Measurements from ENCODE around the gene REV3L. TPM values are rescaled to one million over a fixed set of nuclear protein-coding genes. Genes with fewer than 3 reads are reported as not detected.

The REV3L gene
- total RNA-seq, 2 experiments from 2014 or later: 19.8 to 22.9 TPM

- Mint-ChIP-seq H3K36me3 (ENCODE audit: low read depth) (peaks cover 15% of the 10 kb centered on the region), H3K4me3 (no peak overlapping the region), H3K9me3 (no peaks in the 10 kb centered on the region), H3K27ac (no peak overlapping the region), H3K27me3 (no peaks in the 10 kb centered on the region), H3K4me1 (no peaks in the 10 kb centered on the region)
- ChIA-PET CTCF (no interaction called here), POLR2A (no interaction called here)
- DNase-seq: no peak
These were observed 32.4 kb downstream of the REV3L start for GRCh38 chr6:111450636-111451035.

GRCh38 chr6:111450087-111450486 lies 32.9 kb downstream of the REV3L start:
- CTCF ChIA-PET: no interaction called here

GRCh38 chr6:111449129-111449528 lies 33.9 kb downstream of the REV3L start:
- Mint-ChIP-seq H3K27me3 (no peaks in the 10 kb centered on the region), H3K36me3 (ENCODE audit: low read depth) (peaks cover 8% of the 10 kb centered on the region), H3K27ac (no peak overlapping the region), H3K4me3 (no peak overlapping the region), H3K9me3 (no peaks in the 10 kb centered on the region), H3K4me1 (no peaks in the 10 kb centered on the region)
- CTCF ChIA-PET: interaction anchor here (0.8 to 1.2 kb wide), 2 partner anchors 8 to 29 kb away, joined by 3 to 7 read pairs; no protein-coding TSS in a partner anchor
- DNase-seq: no peak
- POLR2A ChIA-PET: no interaction called here

More at GRCh38 chr6:111450087-111450486, 32.9 kb downstream of the REV3L start:
- POLR2A ChIA-PET: no interaction called here
- H3K27ac Mint-ChIP-seq: no peak overlapping the region
- DNase-seq: no peak
- no peaks in the 10 kb centered on the region for H3K4me1 Mint-ChIP-seq
- peaks cover 14% of the 10 kb centered on the region for H3K36me3 Mint-ChIP-seq (ENCODE audit: low read depth)
- no peaks in the 10 kb centered on the region for H3K9me3 Mint-ChIP-seq
- no peak overlapping the region for H3K4me3 Mint-ChIP-seq
- no peaks in the 10 kb centered on the region for H3K27me3 Mint-ChIP-seq

- no peaks in the 10 kb centered on the region for H3K9me3 Mint-ChIP-seq
- H3K36me3 Mint-ChIP-seq (ENCODE audit: low read depth): peaks cover 8% of the 10 kb centered on the region
- H3K4me1 Mint-ChIP-seq: no peaks in the 10 kb centered on the region
- ChIA-PET POLR2A (no interaction called here), CTCF (no interaction called here)
- no peak overlapping the region for H3K27ac Mint-ChIP-seq
- no peak for DNase-seq
- H3K4me3 Mint-ChIP-seq: no peak overlapping the region
- H3K27me3 Mint-ChIP-seq: no peaks in the 10 kb centered on the region
These were observed 36.0 kb downstream of the REV3L start for GRCh38 chr6:111447051-111447450.

- peaks cover 8% of the 10 kb centered on the region for H3K36me3 Mint-ChIP-seq (ENCODE audit: low read depth)
- no peak overlapping the region for H3K4me3 Mint-ChIP-seq
- H3K9me3 Mint-ChIP-seq: no peaks in the 10 kb centered on the region
- no peaks in the 10 kb centered on the region for H3K27me3 Mint-ChIP-seq
- H3K27ac Mint-ChIP-seq: no peak overlapping the region
- POLR2A ChIA-PET: no interaction called here
- DNase-seq: no peak
- CTCF ChIA-PET: no interaction called here
- no peaks in the 10 kb centered on the region for H3K4me1 Mint-ChIP-seq
These were observed 37.2 kb downstream of the REV3L start for GRCh38 chr6:111445861-111446267.

GRCh38 chr6:111444794-111445193 lies 38.2 kb downstream of the REV3L start:
- H3K36me3 Mint-ChIP-seq (ENCODE audit: low read depth): peaks cover 6% of the 10 kb centered on the region
- DNase-seq: no peak
- ChIA-PET POLR2A (interaction anchor here (1.0 kb wide), 1 partner anchor 39 kb away, joined by 3 read pairs; the partner anchor contains the start of gene REV3L), CTCF (no interaction called here)
- H3K4me3 Mint-ChIP-seq: no peak overlapping the region
- H3K9me3 Mint-ChIP-seq: no peaks in the 10 kb centered on the region
- no peaks in the 10 kb centered on the region for H3K4me1 Mint-ChIP-seq
- no peaks in the 10 kb centered on the region for H3K27me3 Mint-ChIP-seq
- H3K27ac Mint-ChIP-seq: no peak overlapping the region

GRCh38 chr6:111441678-111442243 lies 41.3 kb downstream of the REV3L start:
- H3K27ac Mint-ChIP-seq: no peak overlapping the region
- H3K27me3 Mint-ChIP-seq: no peaks in the 10 kb centered on the region
- ChIA-PET CTCF (no interaction called here), POLR2A (interaction anchor here (0.6 kb wide), 1 partner anchor 187 kb away, joined by 3 read pairs; no protein-coding TSS in a partner anchor)
- H3K9me3 Mint-ChIP-seq: no peaks in the 10 kb centered on the region
- H3K36me3 Mint-ChIP-seq (ENCODE audit: low read depth): peaks cover 4% of the 10 kb centered on the region
- DNase-seq: no peak
- H3K4me3 Mint-ChIP-seq: no peak overlapping the region
- H3K4me1 Mint-ChIP-seq: no peaks in the 10 kb centered on the region

GRCh38 chr6:111439171-111439570 lies 43.8 kb downstream of the REV3L start:
- peaks cover 12% of the 10 kb centered on the region for H3K4me1 Mint-ChIP-seq
- POLR2A ChIA-PET: no interaction called here
- CTCF ChIA-PET: interaction anchor here (1.5 kb wide), 1 partner anchor 22 kb away, joined by 3 read pairs; no protein-coding TSS in a partner anchor
- H3K36me3 Mint-ChIP-seq (ENCODE audit: low read depth): peaks cover 12% of the 10 kb centered on the region
- H3K4me3 Mint-ChIP-seq: no peak overlapping the region
- peaks cover 5% of the 10 kb centered on the region for H3K9me3 Mint-ChIP-seq
- no peaks in the 10 kb centered on the region for H3K27me3 Mint-ChIP-seq
- DNase-seq: no peak
- H3K27ac Mint-ChIP-seq: no peak overlapping the region

- Mint-ChIP-seq H3K4me3 (no peak overlapping the region), H3K36me3 (ENCODE audit: low read depth) (peaks cover 14% of the 10 kb centered on the region), H3K27me3 (no peaks in the 10 kb centered on the region), H3K27ac (no peak overlapping the region), H3K9me3 (peaks cover 5% of the 10 kb centered on the region), H3K4me1 (peaks cover 17% of the 10 kb centered on the region)
- CTCF ChIA-PET: no interaction called here
- no peak for DNase-seq
- POLR2A ChIA-PET: no interaction called here
These were observed 45.4 kb downstream of the REV3L start for GRCh38 chr6:111437573-111437972.

GRCh38 chr6:111432511-111432910 lies 50.5 kb downstream of the REV3L start:
- no peaks in the 10 kb centered on the region for H3K27me3 Mint-ChIP-seq
- H3K9me3 Mint-ChIP-seq: peaks cover 17% of the 10 kb centered on the region
- ChIA-PET POLR2A (no interaction called here), CTCF (no interaction called here)
- no peak overlapping the region for H3K27ac Mint-ChIP-seq
- peaks cover 34% of the 10 kb centered on the region for H3K4me1 Mint-ChIP-seq
- H3K36me3 Mint-ChIP-seq (ENCODE audit: low read depth): peaks cover 49% of the 10 kb centered on the region
- DNase-seq: no peak
- H3K4me3 Mint-ChIP-seq: no peak overlapping the region

GRCh38 chr6:111430605-111431376 lies 52.2 kb downstream of the REV3L start:
- no peak for DNase-seq
- peaks cover 17% of the 10 kb centered on the region for H3K9me3 Mint-ChIP-seq
- ChIA-PET POLR2A (no interaction called here), CTCF (no interaction called here)
- H3K27me3 Mint-ChIP-seq: no peaks in the 10 kb centered on the region
- no peak overlapping the region for H3K4me3 Mint-ChIP-seq
- peaks cover 33% of the 10 kb centered on the region for H3K4me1 Mint-ChIP-seq
- H3K36me3 Mint-ChIP-seq (ENCODE audit: low read depth): peaks cover 49% of the 10 kb centered on the region
- no peak overlapping the region for H3K27ac Mint-ChIP-seq

- Mint-ChIP-seq H3K36me3 (ENCODE audit: low read depth) (peaks cover 40% of the 10 kb centered on the region), H3K4me3 (no peak overlapping the region), H3K9me3 (peaks cover 12% of the 10 kb centered on the region), H3K4me1 (peaks cover 28% of the 10 kb centered on the region), H3K27ac (no peak overlapping the region), H3K27me3 (no peaks in the 10 kb centered on the region)
- ChIA-PET POLR2A (no interaction called here), CTCF (interaction anchor here (0.7 kb wide), 1 partner anchor 171 kb away, joined by 3 read pairs; a partner anchor contains a TSS)
- no peak for DNase-seq
These were observed 53.4 kb downstream of the REV3L start for GRCh38 chr6:111429571-111429970.

GRCh38 chr6:111428811-111429210 lies 54.2 kb downstream of the REV3L start:
- no peaks in the 10 kb centered on the region for H3K27me3 Mint-ChIP-seq
- no peak for DNase-seq
- peaks cover 12% of the 10 kb centered on the region for H3K9me3 Mint-ChIP-seq
- peaks cover 29% of the 10 kb centered on the region for H3K4me1 Mint-ChIP-seq
- CTCF ChIA-PET: interaction anchor here (0.7 kb wide), 1 partner anchor 170 kb away, joined by 3 read pairs; a partner anchor contains a TSS
- no peak overlapping the region for H3K4me3 Mint-ChIP-seq
- POLR2A ChIA-PET: no interaction called here
- H3K36me3 Mint-ChIP-seq (ENCODE audit: low read depth): peaks cover 40% of the 10 kb centered on the region
- no peak overlapping the region for H3K27ac Mint-ChIP-seq
